Measurements from ENCODE around the gene DUSP22.

GRCh38 chr6:305371-306206 is 13.3 kb downstream of the DUSP22 start:
- TF ChIP-seq CTCF (IDR thresholded peaks at IDR 0.05) (no peak), TCF7L2 (IDR thresholded peaks at IDR 0.05; ENCODE audit: low read depth, low read length) (no peak), REST (IDR thresholded peaks at IDR 0.05; ENCODE audit: insufficient read depth in 1 of 2, low read depth in 2 of 2, low read length in 1 of 2) (no peak), POLR2AphosphoS5 (IDR thresholded peaks at IDR 0.05; ENCODE audit: low read depth, low read length) (no peak)
